ENCODE results near the gene PDAP1.

The PDAP1 gene

GRCh38 chr7:99404977-99405320, 3.4 kb downstream of the PDAP1 start:
- H3K4me3 ChIP-seq (ENCODE audit: control insufficient read depth, low read depth, low read length) = no peak overlapping the region
- no peak for DNase-seq (ENCODE audit: low read depth)
- no peak for TF ChIP-seq CTCF (conservative IDR thresholded peaks at IDR 0.05; ENCODE audit: control insufficient read depth, insufficient read depth, low read depth, low read length)

- peak; percentile 93 for DNase-seq (ENCODE audit: low read depth)
- no peak for TF ChIP-seq CTCF (conservative IDR thresholded peaks at IDR 0.05; ENCODE audit: control insufficient read depth, insufficient read depth, low read depth, low read length)
- H3K4me3 ChIP-seq (ENCODE audit: control insufficient read depth, low read depth, low read length) = no peak overlapping the region
Measured at GRCh38 chr7:99404235-99404976, 4.0 kb downstream of the PDAP1 start.

- no peak overlapping the region for H3K4me3 ChIP-seq (ENCODE audit: control insufficient read depth, low read depth, low read length)
- TF ChIP-seq CTCF (conservative IDR thresholded peaks at IDR 0.05; ENCODE audit: control insufficient read depth, insufficient read depth, low read depth, low read length) = no peak
- no peak for DNase-seq (ENCODE audit: low read depth)
Measured at GRCh38 chr7:99403764-99404163, 4.6 kb downstream of the PDAP1 start.

GRCh38 chr7:99402854-99403253, 5.5 kb downstream of the PDAP1 start:
- TF ChIP-seq CTCF (conservative IDR thresholded peaks at IDR 0.05; ENCODE audit: control insufficient read depth, insufficient read depth, low read depth, low read length) = no peak
- DNase-seq (ENCODE audit: low read depth) = no peak

GRCh38 chr7:99399597-99399996, 8.8 kb downstream of the PDAP1 start:
- no peak for DNase-seq (ENCODE audit: low read depth)
- no peak for TF ChIP-seq CTCF (conservative IDR thresholded peaks at IDR 0.05; ENCODE audit: control insufficient read depth, insufficient read depth, low read depth, low read length)
- H3K4me3 ChIP-seq (ENCODE audit: control insufficient read depth, low read depth, low read length) = no peak overlapping the region

More at GRCh38 chr7:99402854-99403253, 5.5 kb downstream of the PDAP1 start:
- no peak overlapping the region for H3K4me3 ChIP-seq (ENCODE audit: control insufficient read depth, low read depth, low read length)

- no peak overlapping the region for H3K4me3 ChIP-seq (ENCODE audit: control insufficient read depth, low read depth, low read length)
- no peak for DNase-seq (ENCODE audit: low read depth)
- no peak for TF ChIP-seq CTCF (conservative IDR thresholded peaks at IDR 0.05; ENCODE audit: control insufficient read depth, insufficient read depth, low read depth, low read length)
Measured at GRCh38 chr7:99398891-99399445, 9.4 kb downstream of the PDAP1 start.

All from fibroblast of mammary gland (primary cell).